ENCODE measurements around the gene CFAP61.

Gene CFAP61

GRCh38 chr20:20089939-20090338, 37.6 kb downstream of the CFAP61 start:
- Histone ChIP-seq H2AFZ (ENCODE audit: low read depth, low read length) (no peak overlapping the region), H3K4me2 (ENCODE audit: low read length) (no peak overlapping the region), H3K9ac (ENCODE audit: low read length) (no peak overlapping the region), H3K27me3 (ENCODE audit: low read depth, low read length) (peaks cover 14% of the 10 kb centered on the region; the same call in 1 of the 2 replicates), H4K20me1 (ENCODE audit: insufficient read depth, low read length) (no peaks in the 10 kb centered on the region), H3K4me3 (ENCODE audit: low read length) (no peak overlapping the region), H3K9me3 (ENCODE audit: insufficient read depth, low read length) (no peaks in the 10 kb centered on the region), H3K4me1 (ENCODE audit: low read length) (no peaks in the 10 kb centered on the region), H3K27ac (ENCODE audit: low read length) (no peak overlapping the region), H3K79me2 (ENCODE audit: low read length) (no peaks in the 10 kb centered on the region), H3K36me3 (replicated peaks; ENCODE audit: low read depth, low read length) (no peaks in the 10 kb centered on the region)
- TF ChIP-seq EZH2phosphoT487 (IDR thresholded peaks at IDR 0.05; ENCODE audit: low read depth), result no peak
- TF ChIP-seq CTCF (IDR thresholded peaks at IDR 0.05; ENCODE audit: low read depth, low read length), result no peak

- no peak overlapping the region for H3K27ac ChIP-seq (ENCODE audit: low read length)
Measured at GRCh38 chr20:20092827-20093226, 40.5 kb downstream of the CFAP61 start.

GRCh38 chr20:20094410-20094809, 42.1 kb downstream of the CFAP61 start:
- no peaks in the 10 kb centered on the region for H3K4me1 ChIP-seq (ENCODE audit: low read length)
- no peak overlapping the region for H3K27ac ChIP-seq (ENCODE audit: low read length)
- H3K27me3 ChIP-seq (ENCODE audit: low read depth, low read length), result peaks cover 24% of the 10 kb centered on the region
- no peak overlapping the region for H3K9ac ChIP-seq (ENCODE audit: low read length)
- no peaks in the 10 kb centered on the region for H3K79me2 ChIP-seq (ENCODE audit: low read length)
- TF ChIP-seq EZH2phosphoT487 (IDR thresholded peaks at IDR 0.05; ENCODE audit: low read depth), result no peak
- TF ChIP-seq CTCF (IDR thresholded peaks at IDR 0.05; ENCODE audit: low read depth, low read length), result no peak
- no peaks in the 10 kb centered on the region for H3K9me3 ChIP-seq (ENCODE audit: insufficient read depth, low read length)
- H4K20me1 ChIP-seq (ENCODE audit: insufficient read depth, low read length), result no peaks in the 10 kb centered on the region
- no peaks in the 10 kb centered on the region for H3K36me3 ChIP-seq (replicated peaks; ENCODE audit: low read depth, low read length)
- no peak overlapping the region for H3K4me3 ChIP-seq (ENCODE audit: low read length)
- H3K4me2 ChIP-seq (ENCODE audit: low read length), result no peak overlapping the region
- no peak overlapping the region for H2AFZ ChIP-seq (ENCODE audit: low read depth, low read length)

More at GRCh38 chr20:20092827-20093226, 40.5 kb downstream of the CFAP61 start:
- no peaks in the 10 kb centered on the region for H3K79me2 ChIP-seq (ENCODE audit: low read length)
- no peak overlapping the region for H3K4me3 ChIP-seq (ENCODE audit: low read length)
- H3K9me3 ChIP-seq (ENCODE audit: insufficient read depth, low read length), result no peaks in the 10 kb centered on the region
- no peak for TF ChIP-seq CTCF (IDR thresholded peaks at IDR 0.05; ENCODE audit: low read depth, low read length)
- no peak for TF ChIP-seq EZH2phosphoT487 (IDR thresholded peaks at IDR 0.05; ENCODE audit: low read depth)
- H4K20me1 ChIP-seq (ENCODE audit: insufficient read depth, low read length), result no peaks in the 10 kb centered on the region
- no peak overlapping the region for H3K9ac ChIP-seq (ENCODE audit: low read length)
- no peaks in the 10 kb centered on the region for H3K4me1 ChIP-seq (ENCODE audit: low read length)
- no peaks in the 10 kb centered on the region for H3K36me3 ChIP-seq (replicated peaks; ENCODE audit: low read depth, low read length)
- no peak overlapping the region for H2AFZ ChIP-seq (ENCODE audit: low read depth, low read length)
- H3K4me2 ChIP-seq (ENCODE audit: low read length), result no peak overlapping the region
- H3K27me3 ChIP-seq (ENCODE audit: low read depth, low read length), result peaks cover 29% of the 10 kb centered on the region

GRCh38 chr20:20095114-20095872, 43.0 kb downstream of the CFAP61 start:
- no peak overlapping the region for H2AFZ ChIP-seq (ENCODE audit: low read depth, low read length)
- H3K4me1 ChIP-seq (ENCODE audit: low read length), result no peaks in the 10 kb centered on the region
- H3K79me2 ChIP-seq (ENCODE audit: low read length), result no peaks in the 10 kb centered on the region
- H3K27me3 ChIP-seq (ENCODE audit: low read depth, low read length), result peaks cover 24% of the 10 kb centered on the region
- no peak overlapping the region for H3K4me2 ChIP-seq (ENCODE audit: low read length)
- no peaks in the 10 kb centered on the region for H4K20me1 ChIP-seq (ENCODE audit: insufficient read depth, low read length)
- no peak overlapping the region for H3K9ac ChIP-seq (ENCODE audit: low read length)
- no peaks in the 10 kb centered on the region for H3K36me3 ChIP-seq (replicated peaks; ENCODE audit: low read depth, low read length)
- no peaks in the 10 kb centered on the region for H3K9me3 ChIP-seq (ENCODE audit: insufficient read depth, low read length)
- TF ChIP-seq EZH2phosphoT487 (IDR thresholded peaks at IDR 0.05; ENCODE audit: low read depth) (no peak), CTCF (IDR thresholded peaks at IDR 0.05; ENCODE audit: low read depth, low read length) (no peak)
- H3K4me3 ChIP-seq (ENCODE audit: low read length), result no peak overlapping the region
- H3K27ac ChIP-seq (ENCODE audit: low read length), result no peak overlapping the region

All from OCI-LY3 (cell line).